H1 (cell line): ENCODE data around the gene TMEM271. TPM values are rescaled to one million over a fixed set of nuclear protein-coding genes. Genes with fewer than 3 reads are reported as not detected.
A peak's percentile ranks its signal among the peaks of the same experiment; 100 is the strongest.

Experiments
- CTCF ChIA-PET: fragments of 300-600 bp; sonication (Branson Sonifier 250); formaldehyde crosslinking; loops from one replicate; lab custom pipeline; 2021; ENCODE audit not compliant: partially characterized antibody; lab: Charles Lee
- POLR2A ChIA-PET: fragments of 300-600 bp; sonication (Branson Sonifier 250); formaldehyde crosslinking; loops from one replicate; lab custom pipeline; 2021; ENCODE audit warnings: inconsistent platforms; ENCODE audit not compliant: partially characterized antibody; lab: Charles Lee
- DNase-seq, 2 experiments: peaks; one replicate each; pipeline versions ENCODE4 v3.0.0 to v3.0.0-alpha.2; 2010 to 2022; ENCODE audit warnings: low spot score in 2 of 2, low read depth in 1 of 2, mixed read lengths in 1 of 2
- FAIRE-seq: peaks from 2 replicates; lab custom pipeline; 2011; peaks lifted over from hg19 to GRCh38; lab: Jason Lieb, UNC
- H2AFZ ChIP-seq: 2 replicates; pipeline ENCODE4 v1.8.1; 2012; ENCODE audit warnings: low read length, inconsistent platforms
- H2AK5ac ChIP-seq: 2 replicates; pipeline ENCODE4 v1.6.1; 2013; ENCODE audit warnings: low read depth, low read length
- H2BK120ac ChIP-seq: replicated peaks from 2 replicates; pipeline ENCODE3; 2013; ENCODE audit warnings: low read depth, low read length, inconsistent platforms
- H2BK12ac ChIP-seq: 2 replicates; pipeline ENCODE4 v1.6.1; 2013; ENCODE audit warnings: low read depth, low read length
- H2BK15ac ChIP-seq: 2 replicates; pipeline ENCODE4 v1.6.1; 2013; ENCODE audit warnings: low read length
- H2BK20ac ChIP-seq: 2 replicates; pipeline ENCODE4 v1.6.1; 2013; ENCODE audit warnings: low read length
- H2BK5ac ChIP-seq: 2 replicates; pipeline ENCODE4 v1.6.1; 2013; ENCODE audit warnings: low read depth, low read length
- H3K14ac ChIP-seq: 2 replicates; pipeline ENCODE4 v1.6.1; 2013; ENCODE audit warnings: inconsistent platforms; ENCODE audit not compliant: insufficient read length
- H3K18ac ChIP-seq: 2 replicates; pipeline ENCODE4 v1.6.1; 2013; ENCODE audit warnings: low read length; ENCODE audit errors: extremely low read depth
- H3K23ac ChIP-seq: 2 replicates; pipeline ENCODE4 v1.6.1; 2013; ENCODE audit warnings: inconsistent platforms; ENCODE audit not compliant: insufficient read length
- H3K23me2 ChIP-seq: 2 replicates; pipeline ENCODE4 v1.6.1; 2013; ENCODE audit warnings: low read depth, low read length
- H3K27ac ChIP-seq: 2 replicates; pipeline ENCODE4 v1.6.1; 2011; ENCODE audit warnings: low read depth, low read length, inconsistent platforms
- H3K27me3 ChIP-seq, 4 experiments: replicated peaks in 1 of 4; 1 replicate in 1 of 4; 2 replicates in 3 of 4; pipeline versions ENCODE4 v1.6.1 to v1.8.1; 2011 to 2013; ENCODE audit warnings: low read length in 3 of 4, mild to moderate bottlenecking in 3 of 4, inconsistent platforms in 2 of 4, mixed read lengths in 2 of 4, moderate library complexity in 1 of 4; ENCODE audit not compliant: control insufficient read depth in 3 of 4, insufficient read depth in 3 of 4; ENCODE audit errors: extremely low read depth in 1 of 4
- H3K36me3 ChIP-seq, 4 experiments: 2 replicates each; pipeline versions ENCODE4 v1.6.1 to v1.8.1; 2011 to 2013; ENCODE audit warnings: mild to moderate bottlenecking in 4 of 4, low read length in 3 of 4, moderate library complexity in 2 of 4, control low read depth in 1 of 4, inconsistent platforms in 1 of 4; ENCODE audit not compliant: insufficient read depth in 4 of 4, control insufficient read depth in 2 of 4
- H3K4ac ChIP-seq: replicated peaks from 2 replicates; pipeline ENCODE3; 2013; ENCODE audit warnings: low read length, low read depth, mixed read lengths, inconsistent platforms; ENCODE audit not compliant: insufficient read length
- H3K4me1 ChIP-seq, 4 experiments: replicated peaks in 1 of 4; 1 replicate in 1 of 4; 2 replicates in 3 of 4; pipeline versions ENCODE4 v1.6.1 to v1.8.1; 2011 to 2013; ENCODE audit warnings: low read length in 3 of 4, inconsistent platforms in 2 of 4, mixed read lengths in 1 of 4; ENCODE audit not compliant: insufficient read depth in 4 of 4, control insufficient read depth in 3 of 4
- H3K4me2 ChIP-seq, 2 experiments: 2 replicates each; pipeline versions ENCODE4 v1.6.1 to v1.8.1; 2011 to 2013; ENCODE audit warnings: low read depth in 2 of 2, low read length in 2 of 2, control low read depth in 1 of 2, inconsistent platforms in 1 of 2, mild to moderate bottlenecking in 1 of 2; ENCODE audit not compliant: insufficient read depth in 1 of 2
- H3K4me3 ChIP-seq, 4 experiments: fragments of 200-600, 300-600 bp in 1 of 4; sonication (generic), shearing (Covaris generic), sonication (Bioruptor Twin) in 1 of 4; 2 replicates each; pipeline versions ENCODE4 v1.5.1 to v1.8.1; 2011 to 2016; ENCODE audit warnings: low read length in 4 of 4, low read depth in 3 of 4, control low read depth in 2 of 4, inconsistent platforms in 2 of 4, mild to moderate bottlenecking in 2 of 4, mixed read lengths in 1 of 4, moderate library complexity in 1 of 4; ENCODE audit not compliant: insufficient read depth in 2 of 4; ENCODE audit errors: extremely low read depth in 1 of 4
- H3K56ac ChIP-seq: replicated peaks from 2 replicates; pipeline ENCODE3; 2013; ENCODE audit warnings: low read depth, mild to moderate bottlenecking, mixed read lengths, low read length, inconsistent platforms; ENCODE audit not compliant: insufficient read length
- H3K79me1 ChIP-seq: 2 replicates; pipeline ENCODE4 v1.6.1; 2013; ENCODE audit warnings: low read depth, low read length, control low read depth
- H3K79me2 ChIP-seq, 2 experiments: 2 replicates each; pipeline versions ENCODE4 v1.6.1 to v1.8.1; 2012 to 2013; ENCODE audit warnings: low read length in 2 of 2, mild to moderate bottlenecking in 2 of 2, inconsistent platforms in 1 of 2; ENCODE audit not compliant: insufficient read depth in 2 of 2, control insufficient read depth in 1 of 2
- H3K9ac ChIP-seq, 4 experiments: replicated peaks in 1 of 4; 1 replicate in 1 of 4; 2 replicates in 3 of 4; pipeline versions ENCODE4 v1.6.1 to v1.8.1; 2011 to 2013; ENCODE audit warnings: low read depth in 3 of 4, low read length in 3 of 4, control low read depth in 2 of 4, mild to moderate bottlenecking in 2 of 4, moderate library complexity in 2 of 4, inconsistent platforms in 1 of 4; ENCODE audit errors: extremely low read depth in 1 of 4
- H3K9me3 ChIP-seq, 2 experiments: 2 replicates each; pipeline versions ENCODE4 v1.6.1 to v1.8.1; 2012 to 2013; ENCODE audit warnings: mild to moderate bottlenecking in 2 of 2, moderate library complexity in 2 of 2, control low read depth in 1 of 2, inconsistent platforms in 1 of 2, low read depth in 1 of 2, low read length in 1 of 2, mixed read lengths in 1 of 2; ENCODE audit not compliant: insufficient read depth in 2 of 2
- H4K20me1 ChIP-seq, 2 experiments: replicated peaks in 1 of 2; 2 replicates each; pipeline versions ENCODE3 to v1.8.1; 2011 to 2013; ENCODE audit warnings: inconsistent platforms in 2 of 2, low read length in 2 of 2, mild to moderate bottlenecking in 1 of 2; ENCODE audit not compliant: insufficient read depth in 2 of 2, control insufficient read depth in 1 of 2
- H4K5ac ChIP-seq: 2 replicates; pipeline ENCODE4 v1.6.1; 2013; ENCODE audit warnings: low read length, low read depth, mixed read lengths, inconsistent platforms; ENCODE audit not compliant: insufficient read length
- H4K8ac ChIP-seq: 2 replicates; pipeline ENCODE4 v1.8.0; 2013; ENCODE audit warnings: mild to moderate bottlenecking, moderate library complexity, low read length, inconsistent platforms; ENCODE audit not compliant: insufficient read depth; ENCODE audit errors: extremely low read depth
- H4K91ac ChIP-seq: replicated peaks from 2 replicates; pipeline ENCODE3; 2013; ENCODE audit warnings: low read length, mixed read lengths, inconsistent platforms; ENCODE audit not compliant: insufficient read length
- TBP ChIP-seq: IDR thresholded peaks from 2 replicates; pipeline ENCODE4 v1.6.1; 2011; ENCODE audit warnings: low read depth, low read length, improper control_type of control experiment
- WGBS, 2 experiments: shearing (Covaris generic) in 1 of 2; methylation state at CpG; one replicate each; pipeline versions ENCODE4 v1.1.6 to v1.1.7; 2013 to 2015; ENCODE audit warnings: low lambda C conversion rate in 2 of 2, mixed read lengths in 2 of 2, inconsistent platforms in 1 of 2, low coverage in 1 of 2, missing lambda C conversion rate in 1 of 2; ENCODE audit not compliant: insufficient replicate concordance in 2 of 2, insufficient coverage in 1 of 2, insufficient read length in 1 of 2; ENCODE audit errors: extremely low coverage in 1 of 2, missing lambda C conversion rate in 1 of 2; 5-methylcytosine and 5-hydroxymethylcytosine counted together
- polyA plus RNA-seq, 7 experiments: library from polyadenylated mRNA; depleted of rRNA in 3 of 7; stranded (reverse) in 5 of 7; unstranded in 2 of 7; fragments of >200 nt in 5 of 7; fragments of 200-250 nt in 2 of 7; gene quantifications; 1 replicate in 5 of 7; 2 replicates in 1 of 7; 4 replicates in 1 of 7; pipeline versions ENCODE4 v1.2.1 to v1.2.3, GENCODE V29; 2011 to 2013; ENCODE audit warnings: missing spikeins in 2 of 7, mixed read lengths in 2 of 7
- total RNA-seq: library from RNA; stranded (reverse); fragmentation: NEBNext Ultra II Directional; extraction: Animal tissue kit (Norgen Biotek cat#: 25700); gene quantifications from 2 replicates; pipeline ENCODE4 v1.2.1, GENCODE V29; 2021
- TF ChIP-seq, protein P1 (sequence below), 3 experiments: IDR thresholded peaks; 1 replicate in 2 of 3; 2 replicates in 1 of 3; pipeline versions ENCODE4 v1.5.1 to v1.6.1; 2011; ENCODE audit warnings: low read length in 3 of 3, mild to moderate bottlenecking in 3 of 3, inconsistent platforms in 2 of 3, low read depth in 1 of 3, moderate library complexity in 1 of 3; ENCODE audit not compliant: insufficient read depth in 1 of 3; ENCODE audit errors: control extremely low read depth in 1 of 3

TMEM271 gene
- total and polyA plus RNA-seq, 2 of the 8 experiments (the other 6 are each of a cell fraction or from before 2014, with no cell fraction given) = 0.08 to 0.35 TPM

DNA sequence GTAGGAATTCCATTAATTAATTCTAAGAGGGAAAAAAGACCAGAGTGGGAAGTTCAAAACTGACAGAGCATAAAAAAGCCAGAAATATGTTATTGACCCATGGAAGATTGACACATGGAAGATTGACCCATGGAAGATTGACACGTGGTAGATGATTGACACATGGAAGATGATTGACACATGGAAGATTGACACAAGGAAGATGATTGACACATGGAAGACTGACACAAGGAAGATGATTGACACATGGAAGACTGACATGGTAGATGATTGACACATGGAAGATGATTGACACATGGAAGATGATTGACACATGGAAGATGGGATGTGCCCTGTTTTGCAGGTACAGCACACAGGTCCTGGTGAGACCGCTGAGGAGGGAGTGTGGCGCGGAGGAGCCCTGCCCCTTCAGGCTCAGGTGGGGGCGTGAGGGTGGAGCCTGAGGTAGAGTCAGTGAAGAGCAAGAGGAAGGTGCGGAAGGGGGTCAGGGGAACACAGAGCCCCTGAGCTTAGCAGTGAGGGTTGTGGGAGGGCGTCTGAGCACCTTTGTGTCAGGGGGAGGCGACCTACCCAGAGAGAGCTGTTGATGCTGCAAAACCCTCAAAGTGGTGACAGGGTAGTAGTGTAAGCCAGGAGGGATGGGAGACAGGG is 33.4 kb upstream of the TMEM271 start:
- FAIRE-seq = no peak
- Histone ChIP-seq H4K91ac (no peak overlapping the region), H2BK12ac (no peak overlapping the region), H2AFZ (no peak overlapping the region), H3K36me3 (no peaks in the 10 kb centered on the region), H3K79me1 (peaks cover 6% of the 10 kb centered on the region), H3K79me2 (no peaks in the 10 kb centered on the region), H3K18ac (no peak overlapping the region), H2BK120ac (no peak overlapping the region), H3K23ac (no peak overlapping the region), H3K4me3 (no peak overlapping the region)
- CTCF ChIA-PET = interaction anchor here (0.7 to 1.8 kb wide), 7 partner anchors 8 to 133 kb away, joined by 3 to 6 read pairs (median 3); partner anchors contain the start of genes ATP5ME and MYL5
- no peak for DNase-seq
- TF ChIP-seq TBP = no peak
- TF ChIP-seq, protein P1, sequence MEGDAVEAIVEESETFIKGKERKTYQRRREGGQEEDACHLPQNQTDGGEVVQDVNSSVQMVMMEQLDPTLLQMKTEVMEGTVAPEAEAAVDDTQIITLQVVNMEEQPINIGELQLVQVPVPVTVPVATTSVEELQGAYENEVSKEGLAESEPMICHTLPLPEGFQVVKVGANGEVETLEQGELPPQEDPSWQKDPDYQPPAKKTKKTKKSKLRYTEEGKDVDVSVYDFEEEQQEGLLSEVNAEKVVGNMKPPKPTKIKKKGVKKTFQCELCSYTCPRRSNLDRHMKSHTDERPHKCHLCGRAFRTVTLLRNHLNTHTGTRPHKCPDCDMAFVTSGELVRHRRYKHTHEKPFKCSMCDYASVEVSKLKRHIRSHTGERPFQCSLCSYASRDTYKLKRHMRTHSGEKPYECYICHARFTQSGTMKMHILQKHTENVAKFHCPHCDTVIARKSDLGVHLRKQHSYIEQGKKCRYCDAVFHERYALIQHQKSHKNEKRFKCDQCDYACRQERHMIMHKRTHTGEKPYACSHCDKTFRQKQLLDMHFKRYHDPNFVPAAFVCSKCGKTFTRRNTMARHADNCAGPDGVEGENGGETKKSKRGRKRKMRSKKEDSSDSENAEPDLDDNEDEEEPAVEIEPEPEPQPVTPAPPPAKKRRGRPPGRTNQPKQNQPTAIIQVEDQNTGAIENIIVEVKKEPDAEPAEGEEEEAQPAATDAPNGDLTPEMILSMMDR (IDR thresholded peaks at IDR 0.05; ENCODE audit: control extremely low read depth in 1 of 3, insufficient read depth in 1 of 3, low read depth in 1 of 3, low read length in 3 of 3) = peak in 1 of 3 experiments; percentile 1; a peak in 1 of 4 replicates
- TF ChIP-seq, all 59 proteins: peak for 1
- H3K4me2 ChIP-seq = no peak overlapping the region
- H3K4me1 ChIP-seq = no peaks in the 10 kb centered on the region
- no peaks in the 10 kb centered on the region for H3K23me2 ChIP-seq
- no peaks in the 10 kb centered on the region for H4K20me1 ChIP-seq
- POLR2A ChIA-PET = interaction anchor here (2.2 kb wide), 1 partner anchor 65 kb away, joined by 5 read pairs; the partner anchor contains the start of genes ATP5ME and MYL5
- H2BK20ac ChIP-seq = no peak overlapping the region
- no peak overlapping the region for H3K56ac ChIP-seq
- H2AK5ac ChIP-seq = no peak overlapping the region
- no peak overlapping the region for H2BK15ac ChIP-seq
- WGBS, 2 experiments = 75% methylated on average over 8 of the region's 8 CpGs; no CpG with 5 or more reads in 1 of the 2 experiments
- peaks cover 0 to 4% of the 10 kb centered on the region in 2 experiments; a peak in 1 of 4 replicates for H3K9me3 ChIP-seq
- no peak overlapping the region for H3K14ac ChIP-seq
- H4K8ac ChIP-seq = no peak overlapping the region
- H3K27ac ChIP-seq = no peak overlapping the region
- peaks cover 0 to 3% (median 2%) of the 10 kb centered on the region in 4 experiments; a peak in 3 of 7 replicates for H3K27me3 ChIP-seq
- H3K4ac ChIP-seq = no peak overlapping the region
- H3K9ac ChIP-seq = no peak overlapping the region
- no peak overlapping the region for H4K5ac ChIP-seq
- H2BK5ac ChIP-seq = no peak overlapping the region
